Esophagus squamous epithelium (tissue), 5 donors: ENCODE measurements around the gene PSAPL1. TPM values are rescaled to one million over a fixed set of nuclear protein-coding genes. Genes with fewer than 3 reads are reported as not detected.

ENCODE experiments used
- DNase-seq: peaks from one replicate; lab custom pipeline; 2025; lab: John Stamatoyannopoulos, UW
- H3K27ac ChIP-seq, 4 donors: fragments of 200-600 bp; sonication (generic); one replicate each; pipeline ENCODE4 v1.5.1; 2016 to 2019; ENCODE audit warnings: mild to moderate bottlenecking in 1 of 4
- H3K27me3 ChIP-seq, 4 donors: fragments of 200-600 bp; sonication (generic); 1 replicate in 3 of 4; 2 replicates in 1 of 4; pipeline versions ENCODE4 v1.5.1 to v1.6.0; 2017 to 2021; ENCODE audit warnings: antibody characterized with exemption in 1 of 4
- H3K36me3 ChIP-seq, 3 donors: fragments of 200-600 bp; sonication (generic); one replicate each; pipeline ENCODE4 v1.5.1; 2016 to 2019
- H3K4me1 ChIP-seq, 3 donors: fragments of 200-600 bp; sonication (generic); one replicate each; pipeline ENCODE4 v1.5.1; 2017 to 2019
- H3K4me3 ChIP-seq, 4 donors: fragments of 200-600 bp; sonication (generic); 1 replicate in 3 of 4; 2 replicates in 1 of 4; pipeline ENCODE4 v1.5.1; 2016 to 2019; ENCODE audit warnings: mild to moderate bottlenecking in 2 of 4, moderate library complexity in 1 of 4
- H3K9me3 ChIP-seq, 3 donors: fragments of 200-600 bp; sonication (generic); one replicate each; pipeline ENCODE4 v1.5.1; 2016 to 2019
- CTCF ChIP-seq, 6 experiments: fragments of 450-650 bp in 4 of 6; fragments of 200-600 bp in 2 of 6; sonication (generic) in 2 of 6; IDR thresholded peaks; one replicate each; pipeline ENCODE4 v1.5.1; 2016 to 2019; ENCODE audit warnings: antibody characterized with exemption in 6 of 6, mild to moderate bottlenecking in 4 of 6, moderate library complexity in 4 of 6
- POLR2A ChIP-seq, 4 donors: fragments of 450-650 bp; IDR thresholded peaks; one replicate each; pipeline ENCODE4 v1.6.1; 2017; ENCODE audit warnings: antibody characterized with exemption in 4 of 4, mild to moderate bottlenecking in 4 of 4, moderate library complexity in 3 of 4
- WGBS, 2 donors: methylation state at CpG; one replicate each; pipeline ENCODE4 v1.1.5; 2018; 5-methylcytosine and 5-hydroxymethylcytosine counted together
- intact Hi-C: fragments of 100-400 bp; cut with DNase I; formaldehyde crosslinking; loops from one replicate; pipeline ENCODE4 v1.15.0; 2022
- total RNA-seq, 4 donors: library from RNA; depleted of rRNA; stranded (reverse); fragments of >200 nt; gene quantifications; one replicate each; pipeline ENCODE4 v1.1.0, GENCODE V29; 2016
- donor health status: DM: yes; HTN: yes; CAD: no.

PSAPL1 gene
- total RNA-seq, 4 donors from 2014 or later, result under 0.01 to 0.15 (median 0.09) TPM; not detected in 1

- TF ChIP-seq POLR2A (IDR thresholded peaks at IDR 0.05), result no peak
- TF ChIP-seq CTCF (IDR thresholded peaks at IDR 0.05), result no peak
- 78 to 84% methylated on average over 8 to 10 of the region's 17 CpGs for WGBS, 2 donors
- no peaks in the 10 kb centered on the region for H3K36me3 ChIP-seq
- no peaks in the 10 kb centered on the region for H3K27me3 ChIP-seq
- H3K9me3 ChIP-seq, result no peaks in the 10 kb centered on the region
- no peak overlapping the region for H3K4me3 ChIP-seq
- intact Hi-C loops, result no loop called here
- DNase-seq, result no peak
- H3K4me1 ChIP-seq, result peaks cover 0 to 6% (median 0%) of the 10 kb centered on the region in 3 donors
- no peak overlapping the region for H3K27ac ChIP-seq
Observed at GRCh38 chr4:7461230-7461629, 26.5 kb upstream of the PSAPL1 start.

- Histone ChIP-seq H3K9me3 (no peaks in the 10 kb centered on the region), H3K4me1 (peaks cover 0 to 6% (median 0%) of the 10 kb centered on the region in 3 donors), H3K27ac (no peak overlapping the region), H3K27me3 (no peaks in the 10 kb centered on the region), H3K36me3 (no peaks in the 10 kb centered on the region), H3K4me3 (no peak overlapping the region)
- no peak for DNase-seq
- WGBS, 2 donors, result 70 to 81% methylated on average over 11 to 17 of the region's 17 CpGs
- intact Hi-C loops, result no loop called here
- TF ChIP-seq POLR2A (IDR thresholded peaks at IDR 0.05), result no peak
- TF ChIP-seq CTCF (IDR thresholded peaks at IDR 0.05), result no peak
Observed at GRCh38 chr4:7460566-7460965, 25.8 kb upstream of the PSAPL1 start.

- Histone ChIP-seq H3K36me3 (no peaks in the 10 kb centered on the region), H3K9me3 (no peaks in the 10 kb centered on the region), H3K27me3 (no peaks in the 10 kb centered on the region), H3K4me3 (no peak overlapping the region), H3K27ac (no peak overlapping the region), H3K4me1 (peaks cover 0 to 6% (median 0%) of the 10 kb centered on the region in 3 donors)
- no peak for TF ChIP-seq POLR2A (IDR thresholded peaks at IDR 0.05)
- no peak for TF ChIP-seq CTCF (IDR thresholded peaks at IDR 0.05)
- no peak for DNase-seq
- intact Hi-C loops, result no loop called here
- WGBS, 2 donors, result 96 to 100% methylated on average over 4 to 6 of the region's 8 CpGs
Observed at GRCh38 chr4:7459471-7459870, 24.7 kb upstream of the PSAPL1 start.

- H3K4me1 ChIP-seq, result peaks cover 0 to 6% (median 0%) of the 10 kb centered on the region in 3 donors
- WGBS, 2 donors, result 89 to 100% methylated on average over 1 to 4 of the region's 4 CpGs
- H3K27me3 ChIP-seq, result no peaks in the 10 kb centered on the region
- no peak for DNase-seq
- intact Hi-C loops, result no loop called here
- no peaks in the 10 kb centered on the region for H3K9me3 ChIP-seq
- TF ChIP-seq CTCF (IDR thresholded peaks at IDR 0.05), result no peak
- TF ChIP-seq POLR2A (IDR thresholded peaks at IDR 0.05), result no peak
- H3K27ac ChIP-seq, result no peak overlapping the region
- H3K36me3 ChIP-seq, result no peaks in the 10 kb centered on the region
- no peak overlapping the region for H3K4me3 ChIP-seq
Observed at GRCh38 chr4:7458477-7458876, 23.7 kb upstream of the PSAPL1 start.

GRCh38 chr4:7458066-7458425 lies 23.3 kb upstream of the PSAPL1 start:
- no peak for TF ChIP-seq CTCF (IDR thresholded peaks at IDR 0.05)
- no peak for TF ChIP-seq POLR2A (IDR thresholded peaks at IDR 0.05)
- intact Hi-C loops, result no loop called here

More at GRCh38 chr4:7458066-7458425, 23.3 kb upstream of the PSAPL1 start:
- H3K27me3 ChIP-seq, result no peaks in the 10 kb centered on the region
- H3K4me3 ChIP-seq, result no peak overlapping the region
- no peaks in the 10 kb centered on the region for H3K36me3 ChIP-seq
- H3K4me1 ChIP-seq, result peaks cover 0 to 6% (median 0%) of the 10 kb centered on the region in 3 donors
- H3K27ac ChIP-seq, result no peak overlapping the region
- DNase-seq, result no peak
- 69 to 70% methylated on average over 5 to 7 of the region's 9 CpGs for WGBS, 2 donors
- H3K9me3 ChIP-seq, result no peaks in the 10 kb centered on the region
